Calu3 (cell line): Measurements from ENCODE around the gene PRELID3B. TPM values are rescaled to one million over a fixed set of nuclear protein-coding genes. Genes with fewer than 3 reads are reported as not detected.

Experiments
- BruUV-seq: library from RNA; stranded (reverse); fragments of 400-500 nt; replicated peaks from 2 replicates; lab custom pipeline; 2021; lab: Mats Ljungman, UMichigan
- CTCF ChIA-PET: fragments of 300-600 bp; sonication (Branson Sonifier 250); formaldehyde crosslinking; loops from one replicate; lab custom pipeline; 2022; ENCODE audit warnings: antibody characterized with exemption; lab: Charles Lee
- DNase-seq: peaks from one replicate; pipeline ENCODE4 v3.0.0; 2022
- H3K27ac Mint-ChIP-seq: one replicate; pipeline ENCODE4 v1.8.0; 2022; ENCODE audit warnings: mixed read lengths; ENCODE audit not compliant: unreplicated experiment
- H3K27me3 Mint-ChIP-seq: one replicate; pipeline ENCODE4 v1.8.0; 2022; ENCODE audit warnings: mixed read lengths; ENCODE audit not compliant: unreplicated experiment
- H3K36me3 Mint-ChIP-seq: one replicate; pipeline ENCODE4 v1.8.0; 2022; ENCODE audit warnings: mild to moderate bottlenecking, moderate library complexity, mixed read lengths; ENCODE audit not compliant: insufficient read depth, unreplicated experiment
- H3K4me1 Mint-ChIP-seq: one replicate; pipeline ENCODE4 v1.8.0; 2022; ENCODE audit warnings: mild to moderate bottlenecking, low read depth, mixed read lengths; ENCODE audit not compliant: unreplicated experiment
- H3K4me3 Mint-ChIP-seq: one replicate; pipeline ENCODE4 v1.8.0; 2022; ENCODE audit warnings: mild to moderate bottlenecking, low read depth, moderate library complexity, mixed read lengths; ENCODE audit not compliant: unreplicated experiment
- H3K9me3 Mint-ChIP-seq: one replicate; pipeline ENCODE4 v1.8.0; 2022; ENCODE audit warnings: low read depth, mixed read lengths; ENCODE audit not compliant: unreplicated experiment
- intact Hi-C: fragments of 100-400 bp; cut with micrococcal nuclease; formaldehyde crosslinking; loops from one replicate; pipeline ENCODE4 v1.10.0; 2022; ENCODE audit not compliant: unreplicated experiment
- total RNA-seq: library from RNA; stranded (reverse); gene quantifications from 2 replicates; pipeline ENCODE4 v1.2.3, GENCODE V29; 2022
- TF ChIP-seq, protein P1 (sequence below): fragments of 200-600 bp; IDR thresholded peaks from one replicate; pipeline ENCODE4 v1.8.0; 2022; ENCODE audit warnings: antibody characterized with exemption; ENCODE audit not compliant: unreplicated experiment

The PRELID3B gene
- total RNA-seq, 1 experiment from 2014 or later: 136 TPM

DNA sequence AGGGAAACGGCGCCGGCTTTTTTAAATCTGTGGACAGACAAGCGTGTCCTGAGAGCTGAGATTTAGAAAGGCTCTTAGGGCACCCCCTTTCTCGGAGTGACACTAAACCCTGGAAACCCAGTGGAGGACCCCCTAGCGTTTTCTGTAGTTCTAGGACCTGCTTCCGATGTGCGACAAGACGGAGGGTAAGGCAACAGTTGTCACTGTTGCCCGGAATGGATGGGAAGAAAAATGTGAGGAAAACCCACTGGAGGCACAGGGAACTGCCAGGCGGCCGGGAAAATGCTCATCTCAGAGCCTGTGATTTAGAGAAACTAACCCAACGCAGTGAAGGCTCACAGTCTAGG lies 9.9 kb downstream of the PRELID3B start:
- peak overlapping the region; percentile 95 for H3K4me3 Mint-ChIP-seq
- no peaks in the 10 kb centered on the region for H3K9me3 Mint-ChIP-seq
- intact Hi-C loops: loop anchor here (5.0 kb wide), 2 partner anchors 50 to 160 kb away; partner anchors contain the start of gene NELFCD
- H3K36me3 Mint-ChIP-seq: peaks cover 91% of the 10 kb centered on the region
- H3K27ac Mint-ChIP-seq: peak overlapping the region; percentile 91
- TF ChIP-seq, protein P1, sequence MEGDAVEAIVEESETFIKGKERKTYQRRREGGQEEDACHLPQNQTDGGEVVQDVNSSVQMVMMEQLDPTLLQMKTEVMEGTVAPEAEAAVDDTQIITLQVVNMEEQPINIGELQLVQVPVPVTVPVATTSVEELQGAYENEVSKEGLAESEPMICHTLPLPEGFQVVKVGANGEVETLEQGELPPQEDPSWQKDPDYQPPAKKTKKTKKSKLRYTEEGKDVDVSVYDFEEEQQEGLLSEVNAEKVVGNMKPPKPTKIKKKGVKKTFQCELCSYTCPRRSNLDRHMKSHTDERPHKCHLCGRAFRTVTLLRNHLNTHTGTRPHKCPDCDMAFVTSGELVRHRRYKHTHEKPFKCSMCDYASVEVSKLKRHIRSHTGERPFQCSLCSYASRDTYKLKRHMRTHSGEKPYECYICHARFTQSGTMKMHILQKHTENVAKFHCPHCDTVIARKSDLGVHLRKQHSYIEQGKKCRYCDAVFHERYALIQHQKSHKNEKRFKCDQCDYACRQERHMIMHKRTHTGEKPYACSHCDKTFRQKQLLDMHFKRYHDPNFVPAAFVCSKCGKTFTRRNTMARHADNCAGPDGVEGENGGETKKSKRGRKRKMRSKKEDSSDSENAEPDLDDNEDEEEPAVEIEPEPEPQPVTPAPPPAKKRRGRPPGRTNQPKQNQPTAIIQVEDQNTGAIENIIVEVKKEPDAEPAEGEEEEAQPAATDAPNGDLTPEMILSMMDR: peak; percentile 38
- TSS peak; percentile 99 for BruUV-seq
- H3K4me1 Mint-ChIP-seq: peaks cover 45% of the 10 kb centered on the region
- DNase-seq: no peak
- H3K27me3 Mint-ChIP-seq: no peaks in the 10 kb centered on the region
- CTCF ChIA-PET: interaction anchor here (0.6 to 2.5 kb wide), 6 partner anchors 9 to 168 kb away, joined by 3 to 11 read pairs (median 3); no protein-coding TSS in a partner anchor

DNA sequence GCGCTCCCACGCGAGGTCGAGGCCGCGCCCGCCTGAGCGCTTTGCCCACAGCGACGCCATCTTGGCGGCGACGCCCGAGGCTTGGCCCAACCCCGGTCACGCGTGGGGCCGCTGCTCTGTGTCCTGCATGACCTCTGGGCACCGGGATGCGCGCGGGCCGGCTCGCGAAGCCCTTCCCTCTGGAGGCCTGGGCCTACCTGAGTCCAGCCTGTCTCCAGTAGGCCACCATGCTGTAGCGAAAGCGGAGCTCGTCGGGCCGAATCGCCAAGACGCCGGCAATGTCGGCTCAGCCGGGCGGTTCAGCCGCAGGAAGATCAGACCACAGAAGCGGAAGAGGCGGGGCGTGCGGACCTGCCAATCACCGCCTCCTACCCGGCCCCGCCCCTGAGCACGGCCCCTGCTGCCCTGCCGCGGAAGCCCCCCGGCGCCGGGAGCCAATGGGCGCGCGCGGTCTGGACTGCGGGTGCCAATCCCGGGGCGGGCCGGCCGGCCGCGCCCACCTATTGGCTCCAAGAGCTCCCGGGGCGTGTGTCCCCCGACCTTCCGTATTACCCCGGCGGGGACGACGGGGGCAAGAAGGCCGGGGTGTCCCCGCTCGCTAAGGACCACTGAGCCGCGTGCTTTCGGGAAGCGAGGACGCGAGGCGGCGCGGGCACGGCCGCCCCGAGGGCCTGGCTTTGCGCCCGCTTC lies 10.4 kb downstream of the PRELID3B start, which contains the start of gene ATP5F1E:
Gene ATP5F1E, minus strand, starts transcription at position 313 of the 690 bp plus-strand sequence. Its CDS starts 84 bp downstream, at position 229.
- TF ChIP-seq, protein P1: no peak
- H3K36me3 Mint-ChIP-seq: peaks cover 91% of the 10 kb centered on the region
- CTCF ChIA-PET: interaction anchor here (0.6 to 2.5 kb wide), 8 partner anchors 10 to 168 kb away, joined by 3 to 11 read pairs (median 3); no protein-coding TSS in a partner anchor
- H3K4me3 Mint-ChIP-seq: peak within 1 kb of the TSS; percentile 95
- H3K27ac Mint-ChIP-seq: peak within 1 kb of the TSS; percentile 91
- H3K9me3 Mint-ChIP-seq: no peaks in the 10 kb centered on the region
- intact Hi-C loops: loop anchor here (5.0 kb wide), 2 partner anchors 50 to 160 kb away; partner anchors contain the start of gene NELFCD
- no TSS peak for BruUV-seq
- H3K27me3 Mint-ChIP-seq: no peaks in the 10 kb centered on the region
- H3K4me1 Mint-ChIP-seq: peaks cover 50% of the 10 kb centered on the region
- peak; percentile 100 for DNase-seq

DNA sequence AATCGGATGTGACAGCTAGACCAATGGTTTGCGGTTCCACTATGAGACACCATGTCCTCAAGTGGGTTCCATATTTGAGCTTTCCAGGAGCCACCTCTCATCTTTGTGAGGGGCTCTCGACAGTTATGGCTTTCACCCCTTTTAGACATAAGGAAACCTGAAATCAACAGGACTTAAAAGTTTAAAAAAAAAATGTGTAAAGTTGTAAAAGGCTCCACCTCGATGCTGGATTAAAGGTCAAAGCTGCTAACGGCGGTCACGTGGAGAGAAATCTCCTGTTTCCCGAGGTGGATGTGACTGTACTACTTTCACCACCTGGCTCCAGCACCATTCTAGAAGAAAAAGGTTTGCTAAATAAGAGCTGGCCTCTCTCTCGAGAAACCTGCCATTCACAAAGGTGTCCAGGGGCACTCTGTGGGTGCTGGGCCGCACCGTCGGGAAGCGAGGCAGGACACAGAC lies 11.0 kb downstream of the PRELID3B start:
- Mint-ChIP-seq H3K36me3 (peaks cover 91% of the 10 kb centered on the region), H3K9me3 (no peaks in the 10 kb centered on the region), H3K4me3 (peak overlapping the region; percentile 95), H3K27me3 (no peaks in the 10 kb centered on the region), H3K4me1 (peaks cover 55% of the 10 kb centered on the region), H3K27ac (peak overlapping the region; percentile 91)
- CTCF ChIA-PET: interaction anchor here (1.2 to 2.5 kb wide), 3 partner anchors 12 to 161 kb away, joined by 4 to 11 read pairs (median 5); no protein-coding TSS in a partner anchor
- TF ChIP-seq, protein P1: no peak
- no TSS peak for BruUV-seq
- no peak for DNase-seq
- intact Hi-C loops: loop anchor here (5.0 kb wide), 2 partner anchors 49 to 159 kb away; partner anchors contain the start of gene NELFCD

DNA sequence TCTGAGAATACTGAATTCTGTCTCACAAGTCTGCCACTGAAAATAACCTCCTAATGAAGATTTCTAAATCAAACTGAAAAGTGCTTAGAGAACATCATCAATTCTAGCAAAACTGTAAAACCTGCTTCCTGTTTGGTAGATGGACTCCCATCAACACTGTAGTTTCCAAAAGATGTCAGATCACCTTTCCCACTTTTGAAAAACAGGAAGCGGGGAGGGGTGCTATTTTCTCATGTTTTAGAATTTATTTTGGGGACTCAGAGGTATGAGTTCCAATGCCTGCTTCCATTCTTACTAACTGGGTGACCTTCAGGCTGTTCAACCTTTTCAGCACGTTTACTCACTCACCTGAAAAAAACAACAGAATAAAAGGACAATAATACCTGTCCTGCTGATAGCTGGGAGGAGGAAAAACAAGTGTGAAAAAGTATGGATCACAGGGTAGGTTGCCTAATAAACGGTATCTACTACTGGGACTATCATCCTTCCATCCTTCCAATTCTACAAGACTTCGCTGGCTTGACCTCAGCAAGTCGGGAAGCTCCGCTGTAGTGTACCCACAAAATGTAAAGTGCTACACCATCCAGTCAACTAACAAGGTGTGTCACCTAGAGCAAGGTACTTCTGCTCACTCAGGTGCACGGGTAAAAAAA lies 11.5 kb downstream of the PRELID3B start:
- Mint-ChIP-seq H3K4me1 (peaks cover 55% of the 10 kb centered on the region), H3K27ac (peak overlapping the region; percentile 91), H3K9me3 (no peaks in the 10 kb centered on the region), H3K4me3 (peak overlapping the region; percentile 95), H3K36me3 (peaks cover 93% of the 10 kb centered on the region), H3K27me3 (no peaks in the 10 kb centered on the region)
- BruUV-seq: TSS peak; percentile 37
- TF ChIP-seq, protein P1: no peak
- intact Hi-C loops: loop anchor here (5.0 kb wide), 2 partner anchors 49 to 159 kb away; partner anchors contain the start of gene NELFCD
- CTCF ChIA-PET: interaction anchor here (1.2 to 2.5 kb wide), 2 partner anchors 14 to 161 kb away, joined by 4 to 11 read pairs; no protein-coding TSS in a partner anchor
- DNase-seq: no peak
